HG03060 (cell line): ENCODE measurements around the gene DHX34.
A peak's percentile ranks its signal among the peaks of the same experiment; 100 is the strongest.
"Not testable (repeated sequence)": the region's sequence is repeated elsewhere in the genome, so short reads cannot be mapped to it uniquely, and the experiment has no call there.

Experiments used
- ATAC-seq: cut with Tn5 transposase; IDR thresholded peaks from one replicate; pipeline ENCODE4 v1.9.1; 2021; ENCODE audit warnings: low read depth, moderate number of reproducible peaks; ENCODE audit not compliant: unreplicated experiment

DHX34 gene

GRCh38 chr19:47348819-47349795 lies at the start of gene DHX34:
Gene DHX34, plus strand, starts transcription at chr19:47349315. Its CDS starts 3,716 bp downstream, at chr19:47353031.
- peak; percentile 86 for ATAC-seq

- not testable (repeated sequence) for ATAC-seq
These were observed 48.2 kb upstream of the DHX34 start for GRCh38 chr19:47300867-47301266.

- ATAC-seq = no peak
These were observed 46.9 kb upstream of the DHX34 start for GRCh38 chr19:47302249-47302648.

GRCh38 chr19:47303966-47304365 lies 45.1 kb upstream of the DHX34 start:
- ATAC-seq = no peak

GRCh38 chr19:47305309-47305751 lies 43.8 kb upstream of the DHX34 start:
- no peak for ATAC-seq

- no peak for ATAC-seq
These were observed 42.8 kb upstream of the DHX34 start for GRCh38 chr19:47306303-47306702.

GRCh38 chr19:47309038-47309437 lies 40.1 kb upstream of the DHX34 start:
- ATAC-seq = no peak

- no peak for ATAC-seq
These were observed 39.5 kb upstream of the DHX34 start, which contains the start of gene C5AR1 for GRCh38 chr19:47309608-47310007. Gene C5AR1, plus strand, starts transcription at chr19:47309861. Its CDS starts 35 bp downstream, at chr19:47309896.

GRCh38 chr19:47310323-47310722 lies 38.8 kb upstream of the DHX34 start:
- no peak for ATAC-seq

- no peak for ATAC-seq
These were observed 38.3 kb upstream of the DHX34 start for GRCh38 chr19:47310819-47311218.

GRCh38 chr19:47312366-47313006 lies 36.6 kb upstream of the DHX34 start:
- no peak for ATAC-seq

GRCh38 chr19:47313754-47314295 lies 35.3 kb upstream of the DHX34 start:
- ATAC-seq = no peak

GRCh38 chr19:47315125-47315821 lies 33.8 kb upstream of the DHX34 start:
- ATAC-seq = no peak

- ATAC-seq = no peak
These were observed 32.6 kb upstream of the DHX34 start for GRCh38 chr19:47316513-47316912.

GRCh38 chr19:47319923-47320871 lies 28.9 kb upstream of the DHX34 start:
- no peak for ATAC-seq

GRCh38 chr19:47321630-47322029 lies 27.5 kb upstream of the DHX34 start:
- ATAC-seq = no peak

GRCh38 chr19:47322058-47322457 lies 27.1 kb upstream of the DHX34 start:
- ATAC-seq = no peak

GRCh38 chr19:47323409-47323808 lies 25.7 kb upstream of the DHX34 start:
- no peak for ATAC-seq

GRCh38 chr19:47323872-47324271 lies 25.2 kb upstream of the DHX34 start:
- no peak for ATAC-seq
